ENCODE data around the gene KLRC2.
"Not testable (repeated sequence)": the region's sequence is repeated elsewhere in the genome, so short reads cannot be mapped to it uniquely, and the experiment has no call there.

The KLRC2 gene

GRCh38 chr12:10435816-10436215, at the start of gene KLRC2:
Gene KLRC2, minus strand, starts transcription at chr12:10436010. Its CDS starts 24 bp downstream, at chr12:10435986.
- DNase-seq (ENCODE audit: low read depth) = peak; percentile 69

- DNase-seq (ENCODE audit: low read depth) = not testable (repeated sequence)
Measured at GRCh38 chr12:10481901-10482300, 46.1 kb upstream of the KLRC2 start.

- not testable (repeated sequence) for DNase-seq (ENCODE audit: low read depth)
Measured at GRCh38 chr12:10472808-10473207, 37.0 kb upstream of the KLRC2 start.

- DNase-seq (ENCODE audit: low read depth) = no peak
Measured at GRCh38 chr12:10469701-10470100, 33.9 kb upstream of the KLRC2 start.

GRCh38 chr12:10466311-10466710, 30.5 kb upstream of the KLRC2 start:
- DNase-seq (ENCODE audit: low read depth) = no peak

- DNase-seq (ENCODE audit: low read depth) = no peak
Measured at GRCh38 chr12:10457760-10458159, 21.9 kb upstream of the KLRC2 start.

GRCh38 chr12:10456856-10457255, 21.0 kb upstream of the KLRC2 start:
- DNase-seq (ENCODE audit: low read depth) = no peak

GRCh38 chr12:10455766-10456165, 20.0 kb upstream of the KLRC2 start:
- no peak for DNase-seq (ENCODE audit: low read depth)

GRCh38 chr12:10454531-10454930, 18.7 kb upstream of the KLRC2 start:
- DNase-seq (ENCODE audit: low read depth) = peak; percentile 7

GRCh38 chr12:10453156-10453555, 17.3 kb upstream of the KLRC2 start, which contains the start of gene KLRC1:
Gene KLRC1, minus strand, starts transcription at chr12:10453377. Its CDS starts 2,221 bp downstream, at chr12:10451156.
- DNase-seq (ENCODE audit: low read depth) = peak; percentile 24

GRCh38 chr12:10448236-10448635, 12.4 kb upstream of the KLRC2 start:
- DNase-seq (ENCODE audit: low read depth) = no peak

GRCh38 chr12:10446052-10446451, 10.2 kb upstream of the KLRC2 start:
- DNase-seq (ENCODE audit: low read depth) = not testable (repeated sequence)

GRCh38 chr12:10441144-10441543, 5.3 kb upstream of the KLRC2 start:
- DNase-seq (ENCODE audit: low read depth) = not testable (repeated sequence)

- DNase-seq (ENCODE audit: low read depth) = peak; percentile 46
Measured at GRCh38 chr12:10439608-10440274, 3.9 kb upstream of the KLRC2 start.

- DNase-seq (ENCODE audit: low read depth) = not testable (repeated sequence)
Measured at GRCh38 chr12:10437601-10438000, 1.8 kb upstream of the KLRC2 start.

GRCh38 chr12:10430623-10431022, 5.2 kb downstream of the KLRC2 start:
- DNase-seq (ENCODE audit: low read depth) = peak; percentile 22

- not testable (repeated sequence) for DNase-seq (ENCODE audit: low read depth)
Measured at GRCh38 chr12:10425938-10426337, 9.9 kb downstream of the KLRC2 start.

GRCh38 chr12:10424260-10424899, 11.4 kb downstream of the KLRC2 start:
- peak; percentile 63 for DNase-seq (ENCODE audit: low read depth)

GRCh38 chr12:10422159-10422558, 13.7 kb downstream of the KLRC2 start:
- DNase-seq (ENCODE audit: low read depth) = not testable (repeated sequence)

GRCh38 chr12:10420334-10420733, 15.5 kb downstream of the KLRC2 start, which contains the start of gene KLRC3:
Gene KLRC3, minus strand, starts transcription at chr12:10420595. Its CDS starts 45 bp downstream, at chr12:10420550.
- DNase-seq (ENCODE audit: low read depth) = peak; percentile 47

GRCh38 chr12:10409392-10409791, 26.4 kb downstream of the KLRC2 start, which contains the start of gene KLRC4:
Gene KLRC4, minus strand, starts transcription at chr12:10409757. Its CDS starts 182 bp downstream, at chr12:10409575.
- peak; percentile 26 for DNase-seq (ENCODE audit: low read depth)

GRCh38 chr12:10408842-10409241, 27.0 kb downstream of the KLRC2 start:
- DNase-seq (ENCODE audit: low read depth) = no peak

GRCh38 chr12:10406725-10407124, 29.1 kb downstream of the KLRC2 start:
- no peak for DNase-seq (ENCODE audit: low read depth)
